ENCODE results near the gene TET1. TPM values are rescaled to one million over a fixed set of nuclear protein-coding genes. Genes with fewer than 3 reads are reported as not detected.

Gene TET1
- total and polyA plus RNA-seq, 9 of the 15 experiments (the other 6 are each of a cell fraction or from before 2014, with no cell fraction given) = 2.6 to 21.3 (median 11.6) TPM

DNA sequence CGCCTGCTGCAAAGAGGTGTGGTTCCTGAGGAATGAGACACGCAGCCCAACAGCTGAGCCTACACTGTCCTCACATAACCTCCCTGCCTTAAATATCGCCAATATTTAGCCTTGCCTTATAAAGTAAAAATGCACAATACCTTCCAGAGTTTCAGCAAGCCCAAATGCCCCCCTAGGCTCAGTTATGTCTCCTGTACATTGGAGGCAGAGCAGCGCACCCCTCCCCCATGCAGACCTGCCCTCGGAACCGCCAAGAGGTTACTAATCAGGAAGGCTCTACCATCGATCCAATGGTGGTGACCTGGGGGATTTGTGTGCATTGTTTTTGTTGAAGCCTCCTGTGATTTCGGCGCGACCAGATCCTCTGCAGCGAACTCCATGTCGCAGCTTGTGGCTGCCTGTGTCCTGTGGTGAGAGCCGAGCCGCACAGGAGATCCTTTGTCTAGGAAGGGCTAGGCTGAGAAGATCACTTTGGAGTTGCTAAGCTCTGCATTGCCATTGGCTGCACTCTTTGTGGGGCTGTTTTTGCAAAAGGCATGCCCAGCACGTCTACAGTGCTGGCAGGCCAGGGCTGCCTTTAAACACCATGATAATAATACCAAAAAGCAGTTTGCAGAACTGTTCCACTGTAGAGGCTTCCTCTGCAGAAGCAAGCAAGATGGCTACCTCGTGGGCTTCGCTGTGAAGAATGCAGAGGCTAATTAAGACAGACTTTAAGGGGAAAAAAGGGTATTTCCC, 40.1 kb downstream of the TET1 start (continued):
- TF ChIP-seq, protein P1, sequence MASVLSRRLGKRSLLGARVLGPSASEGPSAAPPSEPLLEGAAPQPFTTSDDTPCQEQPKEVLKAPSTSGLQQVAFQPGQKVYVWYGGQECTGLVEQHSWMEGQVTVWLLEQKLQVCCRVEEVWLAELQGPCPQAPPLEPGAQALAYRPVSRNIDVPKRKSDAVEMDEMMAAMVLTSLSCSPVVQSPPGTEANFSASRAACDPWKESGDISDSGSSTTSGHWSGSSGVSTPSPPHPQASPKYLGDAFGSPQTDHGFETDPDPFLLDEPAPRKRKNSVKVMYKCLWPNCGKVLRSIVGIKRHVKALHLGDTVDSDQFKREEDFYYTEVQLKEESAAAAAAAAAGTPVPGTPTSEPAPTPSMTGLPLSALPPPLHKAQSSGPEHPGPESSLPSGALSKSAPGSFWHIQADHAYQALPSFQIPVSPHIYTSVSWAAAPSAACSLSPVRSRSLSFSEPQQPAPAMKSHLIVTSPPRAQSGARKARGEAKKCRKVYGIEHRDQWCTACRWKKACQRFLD (CRISPR knock-in tag; IDR thresholded peaks at IDR 0.05) = peak; percentile 83
- 0 out of 2 replicates have a peak, but pooled peaks have one; percentile 26 for TF ChIP-seq SP1 (CRISPR knock-in tag; IDR thresholded peaks at IDR 0.05)
- TF ChIP-seq ZBTB17 (CRISPR knock-in tag; IDR thresholded peaks at IDR 0.05) = peak; percentile 67; the same call in 1 of the 2 replicates
- TF ChIP-seq SMC3 (conservative IDR thresholded peaks at IDR 0.05; ENCODE audit: insufficient read depth, low read depth, low read length) = 0 out of 2 replicates have a peak, but pooled peaks have one; percentile 10
- no peak for TF ChIP-seq ZEB2 (IDR thresholded peaks at IDR 0.05)
- TF ChIP-seq NR4A1 (CRISPR knock-in tag; IDR thresholded peaks at IDR 0.05) = no peak
- TF ChIP-seq NR4A1 (tag; IDR thresholded peaks at IDR 0.05) = 0 out of 2 replicates have a peak, but pooled peaks have one; percentile 66
- TF ChIP-seq, protein P2, sequence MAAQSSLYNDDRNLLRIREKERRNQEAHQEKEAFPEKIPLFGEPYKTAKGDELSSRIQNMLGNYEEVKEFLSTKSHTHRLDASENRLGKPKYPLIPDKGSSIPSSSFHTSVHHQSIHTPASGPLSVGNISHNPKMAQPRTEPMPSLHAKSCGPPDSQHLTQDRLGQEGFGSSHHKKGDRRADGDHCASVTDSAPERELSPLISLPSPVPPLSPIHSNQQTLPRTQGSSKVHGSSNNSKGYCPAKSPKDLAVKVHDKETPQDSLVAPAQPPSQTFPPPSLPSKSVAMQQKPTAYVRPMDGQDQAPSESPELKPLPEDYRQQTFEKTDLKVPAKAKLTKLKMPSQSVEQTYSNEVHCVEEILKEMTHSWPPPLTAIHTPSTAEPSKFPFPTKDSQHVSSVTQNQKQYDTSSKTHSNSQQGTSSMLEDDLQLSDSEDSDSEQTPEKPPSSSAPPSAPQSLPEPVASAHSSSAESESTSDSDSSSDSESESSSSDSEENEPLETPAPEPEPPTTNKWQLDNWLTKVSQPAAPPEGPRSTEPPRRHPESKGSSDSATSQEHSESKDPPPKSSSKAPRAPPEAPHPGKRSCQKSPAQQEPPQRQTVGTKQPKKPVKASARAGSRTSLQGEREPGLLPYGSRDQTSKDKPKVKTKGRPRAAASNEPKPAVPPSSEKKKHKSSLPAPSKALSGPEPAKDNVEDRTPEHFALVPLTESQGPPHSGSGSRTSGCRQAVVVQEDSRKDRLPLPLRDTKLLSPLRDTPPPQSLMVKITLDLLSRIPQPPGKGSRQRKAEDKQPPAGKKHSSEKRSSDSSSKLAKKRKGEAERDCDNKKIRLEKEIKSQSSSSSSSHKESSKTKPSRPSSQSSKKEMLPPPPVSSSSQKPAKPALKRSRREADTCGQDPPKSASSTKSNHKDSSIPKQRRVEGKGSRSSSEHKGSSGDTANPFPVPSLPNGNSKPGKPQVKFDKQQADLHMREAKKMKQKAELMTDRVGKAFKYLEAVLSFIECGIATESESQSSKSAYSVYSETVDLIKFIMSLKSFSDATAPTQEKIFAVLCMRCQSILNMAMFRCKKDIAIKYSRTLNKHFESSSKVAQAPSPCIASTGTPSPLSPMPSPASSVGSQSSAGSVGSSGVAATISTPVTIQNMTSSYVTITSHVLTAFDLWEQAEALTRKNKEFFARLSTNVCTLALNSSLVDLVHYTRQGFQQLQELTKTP (IDR thresholded peaks at IDR 0.05; ENCODE audit: low read depth in 1 of 2, partially characterized antibody in 2 of 2) = peak in 1 of 2 experiments; percentile 50
- peak; percentile 52; the same call in 1 of the 2 replicates for TF ChIP-seq TAF7 (tag; IDR thresholded peaks at IDR 0.05)
- peak; percentile 46; the same call in 1 of the 2 replicates for TF ChIP-seq PHF8 (IDR thresholded peaks at IDR 0.05; ENCODE audit: borderline replicate concordance, low read length)
- TF ChIP-seq, protein P3, sequence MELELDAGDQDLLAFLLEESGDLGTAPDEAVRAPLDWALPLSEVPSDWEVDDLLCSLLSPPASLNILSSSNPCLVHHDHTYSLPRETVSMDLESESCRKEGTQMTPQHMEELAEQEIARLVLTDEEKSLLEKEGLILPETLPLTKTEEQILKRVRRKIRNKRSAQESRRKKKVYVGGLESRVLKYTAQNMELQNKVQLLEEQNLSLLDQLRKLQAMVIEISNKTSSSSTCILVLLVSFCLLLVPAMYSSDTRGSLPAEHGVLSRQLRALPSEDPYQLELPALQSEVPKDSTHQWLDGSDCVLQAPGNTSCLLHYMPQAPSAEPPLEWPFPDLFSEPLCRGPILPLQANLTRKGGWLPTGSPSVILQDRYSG (tag; conservative IDR thresholded peaks at IDR 0.05; ENCODE audit: low read depth) = peak; percentile 81; the same call in 1 of the 2 replicates
- TF ChIP-seq, protein P4, sequence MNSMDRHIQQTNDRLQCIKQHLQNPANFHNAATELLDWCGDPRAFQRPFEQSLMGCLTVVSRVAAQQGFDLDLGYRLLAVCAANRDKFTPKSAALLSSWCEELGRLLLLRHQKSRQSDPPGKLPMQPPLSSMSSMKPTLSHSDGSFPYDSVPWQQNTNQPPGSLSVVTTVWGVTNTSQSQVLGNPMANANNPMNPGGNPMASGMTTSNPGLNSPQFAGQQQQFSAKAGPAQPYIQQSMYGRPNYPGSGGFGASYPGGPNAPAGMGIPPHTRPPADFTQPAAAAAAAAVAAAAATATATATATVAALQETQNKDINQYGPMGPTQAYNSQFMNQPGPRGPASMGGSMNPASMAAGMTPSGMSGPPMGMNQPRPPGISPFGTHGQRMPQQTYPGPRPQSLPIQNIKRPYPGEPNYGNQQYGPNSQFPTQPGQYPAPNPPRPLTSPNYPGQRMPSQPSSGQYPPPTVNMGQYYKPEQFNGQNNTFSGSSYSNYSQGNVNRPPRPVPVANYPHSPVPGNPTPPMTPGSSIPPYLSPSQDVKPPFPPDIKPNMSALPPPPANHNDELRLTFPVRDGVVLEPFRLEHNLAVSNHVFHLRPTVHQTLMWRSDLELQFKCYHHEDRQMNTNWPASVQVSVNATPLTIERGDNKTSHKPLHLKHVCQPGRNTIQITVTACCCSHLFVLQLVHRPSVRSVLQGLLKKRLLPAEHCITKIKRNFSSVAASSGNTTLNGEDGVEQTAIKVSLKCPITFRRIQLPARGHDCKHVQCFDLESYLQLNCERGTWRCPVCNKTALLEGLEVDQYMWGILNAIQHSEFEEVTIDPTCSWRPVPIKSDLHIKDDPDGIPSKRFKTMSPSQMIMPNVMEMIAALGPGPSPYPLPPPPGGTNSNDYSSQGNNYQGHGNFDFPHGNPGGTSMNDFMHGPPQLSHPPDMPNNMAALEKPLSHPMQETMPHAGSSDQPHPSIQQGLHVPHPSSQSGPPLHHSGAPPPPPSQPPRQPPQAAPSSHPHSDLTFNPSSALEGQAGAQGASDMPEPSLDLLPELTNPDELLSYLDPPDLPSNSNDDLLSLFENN (IDR thresholded peaks at IDR 0.05; ENCODE audit: low read depth in 2 of 2, low read length in 2 of 2) = 0 out of 4 replicates have a peak, but pooled peaks of 1 of the 2 experiments have one; percentile 33
- peak; percentile 41; the same call in 1 of the 2 replicates for TF ChIP-seq SMAD4 (CRISPR knock-in tag; conservative IDR thresholded peaks at IDR 0.05)
- TF ChIP-seq ZNF41 (CRISPR knock-in tag; conservative IDR thresholded peaks at IDR 0.05) = no peak

All from K562 (cell line).